IMR-90 (cell line): Measurements from ENCODE around the gene ZNF446. TPM values are rescaled to one million over a fixed set of nuclear protein-coding genes. Genes with fewer than 3 reads are reported as not detected.
"Not testable (repeated sequence)": the region's sequence is repeated elsewhere in the genome, so short reads cannot be mapped to it uniquely, and the experiment has no call there.

Source experiments
- ATAC-seq: fragments of 200-7000 bp; cut with Tn5 transposase; 2 replicates; pipeline ENCODE4 v1.9.1; 2020; ENCODE audit warnings: low read depth, mild to moderate bottlenecking, moderate library complexity
- BruUV-seq: library from RNA; stranded (reverse); fragments of 400-500 nt; replicated peaks from 2 replicates; lab custom pipeline; 2021; lab: Mats Ljungman, UMichigan
- CTCF ChIA-PET: fragments of 300-600 bp; formaldehyde crosslinking; extraction: SDS; loops from one replicate; lab custom pipeline; 2021; ENCODE audit warnings: antibody characterized with exemption; lab: Yijun Ruan, JAX
- POLR2A ChIA-PET: fragments of 300-600 bp; sonication (Branson Sonifier 250); formaldehyde crosslinking; loops from one replicate; lab custom pipeline; 2022; ENCODE audit warnings: antibody characterized with exemption; ENCODE audit not compliant: unreplicated experiment; lab: Charles Lee
- DNase-seq: peaks from one replicate; pipeline ENCODE4 v3.0.0; 2013
- H2AFZ ChIP-seq: replicated peaks from 2 replicates; pipeline ENCODE3; 2013; ENCODE audit warnings: low read length, mild to moderate bottlenecking; ENCODE audit not compliant: poor library complexity
- H2AK5ac ChIP-seq: 2 replicates; pipeline ENCODE4 v1.6.1; 2013; ENCODE audit warnings: low read depth, low read length, inconsistent platforms
- H2AK9ac ChIP-seq: replicated peaks from 2 replicates; pipeline ENCODE3; 2013; ENCODE audit warnings: mild to moderate bottlenecking, low read depth, low read length, moderate library complexity; ENCODE audit not compliant: poor library complexity
- H2BK120ac ChIP-seq: 2 replicates; pipeline ENCODE4 v1.6.1; 2013; ENCODE audit warnings: low read depth, low read length, inconsistent platforms
- H2BK15ac ChIP-seq: 3 replicates; pipeline ENCODE4 v1.6.1; 2013; ENCODE audit warnings: low read depth, low read length, inconsistent platforms
- H2BK20ac ChIP-seq: 2 replicates; pipeline ENCODE4 v1.6.1; 2013; ENCODE audit warnings: low read depth, mild to moderate bottlenecking, inconsistent platforms, low read length, moderate library complexity
- H2BK5ac ChIP-seq: 2 replicates; pipeline ENCODE4 v1.6.1; 2013; ENCODE audit warnings: mild to moderate bottlenecking, low read depth, low read length, inconsistent platforms; ENCODE audit not compliant: poor library complexity, severe bottlenecking
- H3K14ac ChIP-seq: replicated peaks from 2 replicates; pipeline ENCODE4 v1.6.1; 2013; ENCODE audit warnings: low read depth, low read length, inconsistent platforms
- H3K18ac ChIP-seq: 2 replicates; pipeline ENCODE4 v1.6.1; 2013; ENCODE audit warnings: low read depth, low read length, control low read depth
- H3K23ac ChIP-seq: 2 replicates; pipeline ENCODE4 v1.6.1; 2013; ENCODE audit warnings: low read depth, low read length, inconsistent platforms
- H3K27ac ChIP-seq: 2 replicates; pipeline ENCODE4 v1.5.1; 2013; ENCODE audit warnings: mild to moderate bottlenecking, control low read depth, low read length; ENCODE audit not compliant: insufficient read depth
- H3K27me3 ChIP-seq: 2 replicates; pipeline ENCODE4 v1.6.1; 2013; ENCODE audit warnings: low read length; ENCODE audit not compliant: control insufficient read depth, insufficient read depth
- H3K36me3 ChIP-seq: 2 replicates; pipeline ENCODE4 v1.6.1; 2013; ENCODE audit warnings: low read length, mixed read lengths; ENCODE audit not compliant: control insufficient read depth, insufficient read depth
- H3K4ac ChIP-seq: 2 replicates; pipeline ENCODE4 v1.6.1; 2013; ENCODE audit warnings: low read depth, low read length, inconsistent platforms
- H3K4me1 ChIP-seq: 2 replicates; pipeline ENCODE4 v1.6.1; 2013; ENCODE audit warnings: low read length, mixed read lengths; ENCODE audit not compliant: control insufficient read depth, insufficient read depth
- H3K4me2 ChIP-seq: 2 replicates; pipeline ENCODE4 v1.6.1; 2013; ENCODE audit warnings: low read depth, mild to moderate bottlenecking, control low read depth, low read length, moderate library complexity
- H3K4me3 ChIP-seq: 2 replicates; pipeline ENCODE4 v1.5.1; 2013; ENCODE audit warnings: low read depth, mild to moderate bottlenecking, control low read depth, low read length, moderate library complexity; ENCODE audit not compliant: insufficient read depth
- H3K56ac ChIP-seq: 2 replicates; pipeline ENCODE4 v1.6.1; 2013; ENCODE audit warnings: low read length, inconsistent platforms; ENCODE audit not compliant: insufficient read depth; ENCODE audit errors: extremely low read depth
- H3K79me1 ChIP-seq, 2 experiments: 2 replicates each; pipeline ENCODE4 v1.6.1; 2013; ENCODE audit warnings: low read length in 2 of 2, inconsistent platforms in 1 of 2, low read depth in 1 of 2
- H3K9ac ChIP-seq: 2 replicates; pipeline ENCODE4 v1.6.1; 2013; ENCODE audit warnings: low read depth, low read length, control low read depth
- H3K9me1 ChIP-seq: 2 replicates; pipeline ENCODE4 v1.6.1; 2013; ENCODE audit warnings: low read length, inconsistent platforms; ENCODE audit not compliant: insufficient read depth
- H3K9me3 ChIP-seq: 2 replicates; pipeline ENCODE4 v1.6.1; 2013; ENCODE audit warnings: low read length; ENCODE audit not compliant: control insufficient read depth, insufficient read depth
- H4K20me1 ChIP-seq: 2 replicates; pipeline ENCODE4 v1.6.1; 2013; ENCODE audit warnings: low read length, inconsistent platforms; ENCODE audit not compliant: insufficient read depth
- H4K5ac ChIP-seq: 2 replicates; pipeline ENCODE4 v1.6.1; 2013; ENCODE audit warnings: mild to moderate bottlenecking, low read depth, low read length, control low read depth
- H4K8ac ChIP-seq, 2 experiments: 2 replicates each; pipeline ENCODE4 v1.6.1; 2013; ENCODE audit warnings: low read depth in 2 of 2, low read length in 2 of 2, control low read depth in 1 of 2, inconsistent platforms in 1 of 2
- H4K91ac ChIP-seq: 2 replicates; pipeline ENCODE4 v1.6.1; 2013; ENCODE audit warnings: low read depth, low read length, inconsistent platforms; ENCODE audit not compliant: insufficient read depth
- WGBS, 2 experiments: methylation state at CpG; one replicate each; pipeline versions ENCODE4 v1.1.5 to v1.1.7; 2013; ENCODE audit warnings: missing lambda C conversion rate in 2 of 2; ENCODE audit not compliant: insufficient read length in 1 of 2; ENCODE audit errors: extremely low coverage in 2 of 2; 5-methylcytosine and 5-hydroxymethylcytosine counted together
- dilution Hi-C: fragments of 300-500 bp; cut with HindIII; formaldehyde crosslinking; loops from one replicate; pipeline ENCODE4 v1.14.3; 2018; ENCODE audit warnings: low sequenced_read_pairs; ENCODE audit not compliant: unreplicated experiment
- in situ Hi-C: fragments of 300-500 bp; cut with MboI; formaldehyde crosslinking; loops from 3 replicates; pipeline ENCODE4 v1.14.3; 2019; ENCODE audit warnings: low sequenced_read_pairs, inconsistent platforms, mixed read lengths
- intact Hi-C: fragments of 100-400 bp; cut with micrococcal nuclease; formaldehyde crosslinking; loops from 2 replicates; pipeline ENCODE4 v1.10.0; 2022
- polyA plus RNA-seq, 3 experiments: library from polyadenylated mRNA; depleted of rRNA; stranded (reverse); fragments of >200 nt; gene quantifications; 2 replicates each; pipeline ENCODE4 v1.2.3, GENCODE V29; 2012; ENCODE audit warnings: low replicate concordance in 1 of 3
- total RNA-seq: library from RNA; depleted of rRNA; stranded (reverse); fragments of >200 nt; gene quantifications from 2 replicates; pipeline ENCODE4 v1.2.3, GENCODE V29; 2012

ZNF446 gene
- total and polyA plus RNA-seq, 2 of the 4 experiments (the other 2 are of a cell fraction): 4.8 to 6.9 TPM

- dilution Hi-C loops, intact Hi-C loops: not testable (repeated sequence)
Measured at GRCh38 chr19:58449980-58450379, 26.2 kb upstream of the ZNF446 start.

More at GRCh38 chr19:58449980-58450379, 26.2 kb upstream of the ZNF446 start:
- H4K20me1 ChIP-seq, H3K56ac ChIP-seq, H3K18ac ChIP-seq, H4K91ac ChIP-seq, H3K4me1 ChIP-seq, H2AFZ ChIP-seq, H2BK20ac ChIP-seq, H3K4me3 ChIP-seq, ATAC-seq, H3K27ac ChIP-seq, H4K5ac ChIP-seq, H3K4me2 ChIP-seq, H3K36me3 ChIP-seq, H3K9ac ChIP-seq, DNase-seq, H2BK15ac ChIP-seq, H3K4ac ChIP-seq, in situ Hi-C loops, H4K8ac ChIP-seq, H3K9me3 ChIP-seq, H3K27me3 ChIP-seq, H3K14ac ChIP-seq, H2BK120ac ChIP-seq, H2BK5ac ChIP-seq, H3K23ac ChIP-seq, H2AK9ac ChIP-seq, BruUV-seq, H2AK5ac ChIP-seq, POLR2A ChIA-PET: not testable (repeated sequence)
- WGBS, 2 experiments: 0% methylated on average over 2 of the region's 5 CpGs; no CpG with 5 or more reads in 1 of the 2 experiments
- H3K79me1 ChIP-seq: peaks cover 8 to 13% of the 10 kb centered on the region in 2 experiments; a peak in 2 of 4 replicates
- peaks cover 13% of the 10 kb centered on the region for H3K9me1 ChIP-seq
- CTCF ChIA-PET: interaction anchor here (1.5 kb wide), 1 partner anchor 70 kb away, joined by 4 read pairs; the partner anchor contains the start of gene ZBTB45
